ENCODE measurements around the gene AKAP13.

Gene AKAP13

GRCh38 chr15:85472349-85472748 lies 91.9 kb downstream of the AKAP13 start:
- TF ChIP-seq CTCF (IDR thresholded peaks at IDR 0.05) (no peak), ZFX (IDR thresholded peaks at IDR 0.05; ENCODE audit: borderline replicate concordance) (no peak)
- H3K27ac ChIP-seq = no peak overlapping the region

- no peak for TF ChIP-seq CTCF (IDR thresholded peaks at IDR 0.05)
- no peak for TF ChIP-seq ZFX (IDR thresholded peaks at IDR 0.05; ENCODE audit: borderline replicate concordance)
- H3K27ac ChIP-seq = no peak overlapping the region
These were observed 93.1 kb downstream of the AKAP13 start for GRCh38 chr15:85473455-85473854.

- TF ChIP-seq CTCF (IDR thresholded peaks at IDR 0.05) (no peak), ZFX (IDR thresholded peaks at IDR 0.05; ENCODE audit: borderline replicate concordance) (no peak)
- no peak overlapping the region for H3K27ac ChIP-seq
These were observed 94.4 kb downstream of the AKAP13 start for GRCh38 chr15:85474700-85475316.

- H3K27ac ChIP-seq = no peak overlapping the region
- TF ChIP-seq CTCF (IDR thresholded peaks at IDR 0.05) = no peak
These were observed 94.9 kb downstream of the AKAP13 start for GRCh38 chr15:85475317-85475701.

GRCh38 chr15:85475711-85476110 lies 95.3 kb downstream of the AKAP13 start:
- no peak overlapping the region for H3K27ac ChIP-seq
- TF ChIP-seq ZFX (IDR thresholded peaks at IDR 0.05; ENCODE audit: borderline replicate concordance) (no peak), CTCF (IDR thresholded peaks at IDR 0.05) (no peak)

GRCh38 chr15:85477061-85477460 lies 96.7 kb downstream of the AKAP13 start:
- no peak for TF ChIP-seq ZFX (IDR thresholded peaks at IDR 0.05; ENCODE audit: borderline replicate concordance)
- TF ChIP-seq CTCF (IDR thresholded peaks at IDR 0.05) = no peak
- no peak overlapping the region for H3K27ac ChIP-seq

- H3K27ac ChIP-seq = no peak overlapping the region
- TF ChIP-seq ZFX (IDR thresholded peaks at IDR 0.05; ENCODE audit: borderline replicate concordance) = no peak
- no peak for TF ChIP-seq CTCF (IDR thresholded peaks at IDR 0.05)
These were observed 97.3 kb downstream of the AKAP13 start for GRCh38 chr15:85477730-85478129.

Data from 22Rv1 (cell line).